NB4 (cell line): ENCODE results near the gene CSF3.

Source experiments
- DNase-seq: peaks from one replicate; pipeline ENCODE4 v3.0.0; 2010; ENCODE audit warnings: low read depth
- H3K4me3 ChIP-seq: one replicate; pipeline ENCODE4 v1.5.1; 2011; ENCODE audit warnings: mild to moderate bottlenecking, low read depth, low read length, moderate library complexity
- MYC ChIP-seq: IDR thresholded peaks from 2 replicates; pipeline ENCODE4 v1.6.1; 2011; ENCODE audit warnings: low read depth, low read length
- POLR2A ChIP-seq: IDR thresholded peaks from 2 replicates; pipeline ENCODE4 v1.6.1; 2011; ENCODE audit warnings: mild to moderate bottlenecking; ENCODE audit not compliant: insufficient read length; ENCODE audit errors: extremely low read depth
- TF ChIP-seq, protein P1 (sequence below): IDR thresholded peaks from 2 replicates; pipeline ENCODE4 v1.6.1; 2011; ENCODE audit warnings: low read depth, low read length
- TF ChIP-seq, protein P2 (sequence below): IDR thresholded peaks from one replicate; pipeline ENCODE4 v1.5.1; 2012; ENCODE audit warnings: low read depth, low read length

Gene CSF3

DNA sequence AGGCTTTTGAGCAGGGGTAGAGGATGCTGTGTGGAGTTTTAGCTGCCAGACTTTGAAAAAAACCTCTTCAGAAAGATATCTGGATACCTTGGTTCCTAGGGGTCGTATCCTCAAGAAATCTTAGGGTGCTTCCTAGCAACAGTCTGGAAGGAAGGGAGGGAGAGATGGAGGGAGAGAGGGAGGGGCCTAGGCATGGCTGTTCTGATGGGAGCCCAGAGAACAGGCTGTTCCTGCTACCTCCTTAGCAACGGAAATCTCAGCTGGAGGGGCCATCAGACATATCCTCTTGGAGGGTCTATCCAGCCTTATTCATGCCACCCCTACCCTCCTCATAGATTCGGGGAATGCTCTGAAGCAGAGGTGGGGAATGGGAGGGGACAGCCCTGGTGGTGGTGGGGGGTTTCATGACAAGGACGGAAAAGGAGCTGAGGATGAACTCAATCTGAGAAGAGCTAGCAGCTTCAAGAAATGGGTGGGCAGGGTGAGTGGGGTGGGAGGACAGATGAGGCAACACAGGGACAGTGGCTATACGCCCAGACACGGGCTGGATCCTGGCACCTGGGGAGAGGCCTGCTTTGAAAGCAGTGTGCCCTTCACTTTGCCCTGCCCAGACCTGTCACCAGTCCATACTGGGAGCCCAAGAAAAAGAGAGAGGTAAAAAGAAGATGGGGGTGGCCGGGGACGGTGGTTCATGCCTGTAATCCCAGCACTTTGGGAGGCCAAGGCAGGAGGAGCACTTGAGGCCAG is 44.7 kb downstream of the CSF3 start:
- TF ChIP-seq, protein P1, sequence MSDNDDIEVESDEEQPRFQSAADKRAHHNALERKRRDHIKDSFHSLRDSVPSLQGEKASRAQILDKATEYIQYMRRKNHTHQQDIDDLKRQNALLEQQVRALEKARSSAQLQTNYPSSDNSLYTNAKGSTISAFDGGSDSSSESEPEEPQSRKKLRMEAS: no peak
- no peak for TF ChIP-seq POLR2A
- TF ChIP-seq, protein P2, sequence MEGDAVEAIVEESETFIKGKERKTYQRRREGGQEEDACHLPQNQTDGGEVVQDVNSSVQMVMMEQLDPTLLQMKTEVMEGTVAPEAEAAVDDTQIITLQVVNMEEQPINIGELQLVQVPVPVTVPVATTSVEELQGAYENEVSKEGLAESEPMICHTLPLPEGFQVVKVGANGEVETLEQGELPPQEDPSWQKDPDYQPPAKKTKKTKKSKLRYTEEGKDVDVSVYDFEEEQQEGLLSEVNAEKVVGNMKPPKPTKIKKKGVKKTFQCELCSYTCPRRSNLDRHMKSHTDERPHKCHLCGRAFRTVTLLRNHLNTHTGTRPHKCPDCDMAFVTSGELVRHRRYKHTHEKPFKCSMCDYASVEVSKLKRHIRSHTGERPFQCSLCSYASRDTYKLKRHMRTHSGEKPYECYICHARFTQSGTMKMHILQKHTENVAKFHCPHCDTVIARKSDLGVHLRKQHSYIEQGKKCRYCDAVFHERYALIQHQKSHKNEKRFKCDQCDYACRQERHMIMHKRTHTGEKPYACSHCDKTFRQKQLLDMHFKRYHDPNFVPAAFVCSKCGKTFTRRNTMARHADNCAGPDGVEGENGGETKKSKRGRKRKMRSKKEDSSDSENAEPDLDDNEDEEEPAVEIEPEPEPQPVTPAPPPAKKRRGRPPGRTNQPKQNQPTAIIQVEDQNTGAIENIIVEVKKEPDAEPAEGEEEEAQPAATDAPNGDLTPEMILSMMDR: no peak
- no peak for TF ChIP-seq MYC
- H3K4me3 ChIP-seq: no peak overlapping the region
- no peak for DNase-seq

DNA sequence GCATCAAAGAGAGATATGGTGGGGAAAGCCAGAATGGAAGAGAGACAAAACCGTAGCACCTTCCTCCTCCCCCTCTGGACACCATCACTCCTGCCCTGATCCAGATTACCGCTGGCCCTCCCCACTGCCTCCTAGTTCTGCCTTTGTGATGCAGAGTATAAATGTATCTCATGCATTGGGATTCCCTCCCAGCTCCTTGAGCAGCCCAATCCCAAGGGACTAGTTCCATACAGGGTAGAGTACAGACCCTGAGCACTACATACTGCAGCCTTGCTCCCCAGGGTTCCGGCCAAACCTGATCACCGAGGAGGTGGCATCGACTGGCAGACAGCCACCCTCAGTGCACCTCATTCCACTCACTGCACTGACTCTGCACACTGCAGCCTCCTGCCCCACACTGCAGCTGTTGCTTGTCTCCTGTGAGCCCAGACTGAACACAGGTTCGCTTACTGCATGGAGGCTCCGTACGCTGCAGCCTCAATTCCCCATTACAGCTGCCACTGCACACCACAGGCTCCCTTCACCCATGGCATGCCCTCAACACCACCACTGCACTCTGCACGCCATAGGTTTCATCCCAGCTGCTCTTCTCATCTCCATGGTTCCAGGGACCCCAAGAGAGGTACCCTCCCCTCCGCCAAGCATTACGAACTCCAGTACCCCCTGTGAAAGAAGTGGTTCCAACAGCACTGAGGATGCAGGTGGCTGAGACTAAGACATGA is 45.8 kb downstream of the CSF3 start:
- TF ChIP-seq POLR2A (no peak), MYC (no peak)
- TF ChIP-seq, protein P2: no peak
- TF ChIP-seq, protein P1: no peak
- H3K4me3 ChIP-seq: no peak overlapping the region
- no peak for DNase-seq

DNA sequence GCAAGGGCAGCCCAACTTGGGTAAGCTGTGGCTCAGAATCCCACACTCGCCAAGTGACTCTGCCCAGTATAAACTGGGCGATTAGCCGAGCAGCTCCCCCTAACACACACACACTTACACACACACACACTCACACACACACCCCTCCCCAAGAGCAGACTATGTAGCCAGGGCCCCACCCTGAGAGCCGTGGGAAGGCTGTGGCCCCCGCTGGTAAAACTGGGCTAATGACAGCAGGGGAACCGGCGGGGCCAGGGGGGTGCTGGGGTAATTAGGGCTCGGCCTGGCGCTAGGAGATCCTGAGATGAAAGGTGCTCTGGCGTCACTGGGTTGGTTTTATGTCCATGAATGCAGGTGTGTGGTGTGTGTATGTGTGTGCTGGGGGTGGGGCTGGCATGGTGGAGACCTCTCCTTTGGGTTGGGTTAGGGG is 46.4 kb downstream of the CSF3 start:
- TF ChIP-seq POLR2A (no peak), MYC (no peak)
- TF ChIP-seq, protein P2: no peak
- TF ChIP-seq, protein P1: no peak
- H3K4me3 ChIP-seq: no peak overlapping the region
- DNase-seq: no peak

DNA sequence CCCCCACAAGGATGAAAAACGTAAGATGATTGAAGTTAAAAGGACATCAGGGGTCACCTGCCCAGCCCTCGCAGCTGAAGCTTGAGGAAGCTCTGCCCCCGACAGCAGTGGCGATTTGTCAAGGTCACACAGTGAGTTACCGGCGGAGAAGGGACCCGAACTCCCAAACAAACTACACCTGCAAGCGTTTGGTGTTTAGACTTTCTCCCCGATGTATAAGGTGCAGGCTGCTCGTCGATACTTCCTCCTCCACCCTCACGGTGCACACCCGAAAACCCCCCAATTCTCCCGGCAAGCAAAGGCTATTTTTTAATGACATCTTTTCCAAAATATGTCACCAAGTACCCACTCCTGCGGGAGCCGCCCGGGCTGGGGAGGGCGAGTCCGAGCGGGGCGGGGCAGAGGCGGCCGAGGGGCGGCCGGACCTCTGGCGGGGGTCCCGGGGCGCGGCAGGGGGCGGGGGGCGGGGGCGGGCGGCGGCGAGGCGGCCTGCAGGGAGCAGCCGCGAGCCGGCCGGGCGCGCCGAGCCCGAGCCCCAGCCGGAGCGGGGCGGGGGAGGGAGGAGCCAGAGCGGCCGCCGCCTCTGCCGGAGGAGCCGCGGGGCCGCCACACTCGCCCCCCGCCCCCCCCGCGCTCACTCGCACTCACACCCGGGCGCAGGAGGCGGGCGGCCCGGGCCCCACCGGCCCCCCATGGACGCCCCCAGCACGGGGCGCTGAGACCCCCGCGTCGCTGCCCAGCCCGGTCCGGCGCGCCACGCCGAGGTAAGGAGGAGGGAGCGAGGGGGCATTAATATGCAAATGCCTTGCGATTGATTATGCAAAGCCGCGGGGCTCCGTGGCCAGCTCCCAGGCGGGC is 47.3 kb downstream of the CSF3 start, which contains the start of gene THRA:
THRA (plus strand) TSS at position 637 of the 858 bp plus-strand sequence. CDS start 11,524 bp downstream, outside the sequence.
- H3K4me3 ChIP-seq: peak within 1 kb of the TSS; percentile 85
- DNase-seq: peak; percentile 81
- peak; percentile 22 for TF ChIP-seq POLR2A
- TF ChIP-seq, protein P1: no peak

DNA sequence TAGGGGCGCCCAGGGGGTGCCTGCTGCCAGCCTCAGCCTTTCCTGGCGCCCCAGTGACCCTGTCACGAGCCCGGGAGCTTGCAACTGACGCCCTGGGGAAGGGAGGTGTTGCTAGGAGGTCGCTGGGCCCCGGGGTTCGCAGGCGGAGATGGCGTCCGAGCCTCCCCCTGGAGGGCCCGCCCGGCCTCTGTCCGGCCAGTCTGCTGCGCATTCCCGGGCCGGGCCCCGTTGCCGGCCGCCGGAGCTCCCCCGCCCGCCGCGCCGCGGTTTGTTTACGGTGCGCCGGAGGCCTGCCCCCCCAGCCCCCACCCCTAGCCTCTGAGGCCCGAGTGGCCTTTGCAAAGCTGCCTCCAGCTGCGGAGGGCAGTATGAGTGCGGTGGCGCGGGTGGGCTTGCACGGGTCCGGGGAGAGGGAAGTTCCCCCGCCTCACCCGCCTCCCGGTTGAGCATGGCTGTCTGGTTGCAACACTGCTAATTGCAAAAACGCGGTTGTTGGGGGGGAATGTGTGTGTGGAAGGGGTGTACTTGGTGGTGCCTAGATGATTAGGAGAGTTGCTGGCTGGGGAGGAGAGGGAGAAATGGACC is 48.0 kb downstream of the CSF3 start:
- peak overlapping the region; percentile 85 for H3K4me3 ChIP-seq
- TF ChIP-seq, protein P1: peak; percentile 67
- TF ChIP-seq, protein P2: no peak
- TF ChIP-seq POLR2A (peak; percentile 8), MYC (peak; percentile 89)
- peak; percentile 96 for DNase-seq
